GM10248 (cell line): ENCODE results near the gene SEC62.
A peak's percentile ranks its signal among the peaks of the same experiment; 100 is the strongest.
"Not testable (repeated sequence)": the region's sequence is repeated elsewhere in the genome, so short reads cannot be mapped to it uniquely, and the experiment has no call there.

Experiments
- CTCF ChIA-PET: fragments of 300-600 bp; sonication (Branson Sonifier 250); formaldehyde crosslinking; extraction: SDS; loops from one replicate; lab custom pipeline; 2021; ENCODE audit warnings: antibody characterized with exemption; lab: Yijun Ruan, JAX
- POLR2A ChIA-PET: fragments of 350-650 bp; sonication (Branson Sonifier 250); formaldehyde crosslinking; extraction: SDS; loops from one replicate; lab custom pipeline; 2020; ENCODE audit warnings: antibody characterized with exemption; lab: Yijun Ruan, JAX
- DNase-seq: peaks from one replicate; pipeline ENCODE4 v3.0.0; 2012; ENCODE audit errors: extremely low spot score
- CTCF ChIP-seq: IDR thresholded peaks from 2 replicates; pipeline ENCODE4 v1.5.1; 2012; ENCODE audit warnings: mild to moderate bottlenecking, low read depth; ENCODE audit errors: extremely low read depth, missing control alignments, control extremely low read depth

The SEC62 gene

GRCh38 chr3:170002879-170003278 is 36.3 kb downstream of the SEC62 start:
- no peak for TF ChIP-seq CTCF
- no peak for DNase-seq
- CTCF ChIA-PET: interaction anchor here (1.2 kb wide), 1 partner anchor 19 kb away, joined by 6 read pairs; no protein-coding TSS in a partner anchor
- POLR2A ChIA-PET: no interaction called here

GRCh38 chr3:170003881-170004356 is 37.3 kb downstream of the SEC62 start:
- ChIA-PET CTCF (interaction anchor here (1.2 to 2.4 kb wide), 2 partner anchors 10 to 18 kb away, joined by 6 to 8 read pairs; no protein-coding TSS in a partner anchor), POLR2A (no interaction called here)

GRCh38 chr3:170007031-170007663 is 40.5 kb downstream of the SEC62 start:
- DNase-seq: peak; percentile 62
- no peak for TF ChIP-seq CTCF
- CTCF ChIA-PET: interaction anchor here (1.0 to 1.4 kb wide), 3 partner anchors 11 to 47 kb away, joined by 3 to 5 read pairs (median 3); no protein-coding TSS in a partner anchor
- POLR2A ChIA-PET: no interaction called here

More at GRCh38 chr3:170003881-170004356, 37.3 kb downstream of the SEC62 start:
- no peak for TF ChIP-seq CTCF
- no peak for DNase-seq

GRCh38 chr3:170010498-170010897 is 43.9 kb downstream of the SEC62 start:
- CTCF ChIA-PET: interaction anchor here (2.9 kb wide), 1 partner anchor 10 kb away, joined by 9 read pairs; no protein-coding TSS in a partner anchor
- no peak for DNase-seq
- POLR2A ChIA-PET: no interaction called here
- TF ChIP-seq CTCF: no peak

GRCh38 chr3:170012683-170013400 is 46.2 kb downstream of the SEC62 start:
- TF ChIP-seq CTCF: no peak
- POLR2A ChIA-PET: interaction anchor here (0.6 to 0.7 kb wide), 2 partner anchors 11 to 59 kb away, joined by 4 to 6 read pairs; no protein-coding TSS in a partner anchor
- CTCF ChIA-PET: interaction anchor here (1.3 to 2.2 kb wide), 4 partner anchors 8 to 41 kb away, joined by 3 to 8 read pairs (median 6); no protein-coding TSS in a partner anchor
- DNase-seq: no peak

GRCh38 chr3:170016057-170016456 is 49.5 kb downstream of the SEC62 start:
- DNase-seq: no peak
- CTCF ChIA-PET: no interaction called here
- no peak for TF ChIP-seq CTCF
- POLR2A ChIA-PET: no interaction called here

- DNase-seq, POLR2A ChIA-PET: not testable (repeated sequence)
- CTCF ChIA-PET: interaction anchor here (1.2 kb wide), 1 partner anchor 19 kb away, joined by 3 read pairs; no protein-coding TSS in a partner anchor
These were observed 52.7 kb downstream of the SEC62 start for GRCh38 chr3:170019306-170019705.
